GM23338 (cell line): ENCODE data around the gene WFS1. TPM values are rescaled to one million over a fixed set of nuclear protein-coding genes. Genes with fewer than 3 reads are reported as not detected.

Experiments used
- ATAC-seq: fragments of 200-7000 bp; cut with Tn5 transposase; 3 replicates; pipeline ENCODE4 v1.9.1; 2020
- DNase-seq: peaks from one replicate; pipeline ENCODE4 v3.0.0-alpha.2; 2015; ENCODE audit warnings: low spot score
- H2AFZ ChIP-seq: fragments of 200-600 bp; sonication (generic); 2 replicates; pipeline ENCODE4 v1.8.0; 2016; ENCODE audit warnings: antibody characterized with exemption, mild to moderate bottlenecking, moderate library complexity
- H3F3A ChIP-seq: fragments of 200-600 bp; sonication (generic); replicated peaks from 2 replicates; pipeline ENCODE4 v1.8.0; 2017; ENCODE audit warnings: antibody characterized with exemption, mixed run types, low read depth
- H3K27ac ChIP-seq: fragments of 200-600 bp; sonication (generic); 2 replicates; pipeline ENCODE4 v1.6.1; 2016; ENCODE audit warnings: low read depth
- H3K27me3 ChIP-seq: fragments of 200-600 bp; sonication (generic); 2 replicates; pipeline ENCODE4 v1.8.0; 2016; ENCODE audit warnings: mild to moderate bottlenecking, mixed run types, moderate library complexity; ENCODE audit not compliant: insufficient read depth
- H3K36me3 ChIP-seq: fragments of 200-600 bp; sonication (generic); 2 replicates; pipeline ENCODE4 v1.8.0; 2016; ENCODE audit warnings: mild to moderate bottlenecking; ENCODE audit not compliant: insufficient read depth
- H3K4me1 ChIP-seq: fragments of 200-600 bp; sonication (generic); 2 replicates; pipeline ENCODE4 v1.8.0; 2016; ENCODE audit warnings: mild to moderate bottlenecking, moderate library complexity; ENCODE audit not compliant: insufficient read depth
- H3K4me2 ChIP-seq: fragments of 200-600 bp; sonication (generic); 2 replicates; pipeline ENCODE4 v1.7.1; 2017; ENCODE audit warnings: mixed run types
- H3K4me3 ChIP-seq: fragments of 200-600 bp; sonication (generic); 2 replicates; pipeline ENCODE4 v1.6.1; 2016; ENCODE audit warnings: mixed run types
- H3K79me2 ChIP-seq: fragments of 200-600 bp; sonication (generic); replicated peaks from 2 replicates; pipeline ENCODE4 v1.8.0; 2017; ENCODE audit warnings: mild to moderate bottlenecking; ENCODE audit not compliant: insufficient read depth
- H3K9me2 ChIP-seq: fragments of 200-600 bp; sonication (generic); 2 replicates; pipeline ENCODE4 v1.8.0; 2017; ENCODE audit not compliant: insufficient read depth
- H4K20me1 ChIP-seq: fragments of 200-600 bp; sonication (generic); replicated peaks from 2 replicates; pipeline ENCODE4 v1.8.0; 2017; ENCODE audit warnings: mild to moderate bottlenecking; ENCODE audit not compliant: insufficient read depth
- H3K27ac Mint-ChIP-seq: 2 replicates; pipeline ENCODE4 v1.8.0; 2020; ENCODE audit warnings: inconsistent platforms, mild to moderate bottlenecking, moderate library complexity, mixed read lengths
- H3K27me3 Mint-ChIP-seq: 3 replicates; pipeline ENCODE4 v1.8.0; 2022; ENCODE audit warnings: low read depth, mild to moderate bottlenecking, moderate library complexity, mixed read lengths, inconsistent platforms; ENCODE audit not compliant: insufficient read depth, poor library complexity
- H3K36me3 Mint-ChIP-seq: 3 replicates; pipeline ENCODE4 v1.8.0; 2021; ENCODE audit warnings: low read depth, mild to moderate bottlenecking, inconsistent platforms, moderate library complexity, mixed read lengths
- H3K4me1 Mint-ChIP-seq: 3 replicates; pipeline ENCODE4 v1.8.0; 2020; ENCODE audit warnings: mild to moderate bottlenecking, inconsistent platforms, mixed read lengths
- H3K4me3 Mint-ChIP-seq: 3 replicates; pipeline ENCODE4 v1.8.0; 2021; ENCODE audit warnings: moderate library complexity, mild to moderate bottlenecking, inconsistent platforms, mixed read lengths
- H3K9me3 Mint-ChIP-seq: 3 replicates; pipeline ENCODE4 v1.8.0; 2020; ENCODE audit warnings: moderate library complexity, mild to moderate bottlenecking, inconsistent platforms, mixed read lengths
- CTCF ChIP-seq, 2 experiments: fragments of 200-600 bp in 1 of 2; sonication (generic) in 1 of 2; conservative IDR thresholded peaks; 2 replicates each; pipeline versions ENCODE4 v1.5.1 to v1.6.1; 2016 to 2017; ENCODE audit warnings: antibody characterized with exemption in 2 of 2, low read depth in 2 of 2, mild to moderate bottlenecking in 2 of 2, moderate library complexity in 1 of 2
- REST ChIP-seq: IDR thresholded peaks from one replicate; pipeline ENCODE4 v1.6.1; 2018; ENCODE audit warnings: antibody characterized with exemption; ENCODE audit not compliant: unreplicated experiment
- STAT1 ChIP-seq: IDR thresholded peaks from one replicate; pipeline ENCODE4 v1.6.1; 2016; ENCODE audit warnings: antibody characterized with exemption; ENCODE audit not compliant: unreplicated experiment
- ZNF114 ChIP-seq: fragments of 250-450 bp; sonication (Bioruptor Pico); IDR thresholded peaks from 2 replicates; pipeline ENCODE4 v1.5.0; 2020; ENCODE audit warnings: mild to moderate bottlenecking, moderate library complexity
- polyA plus RNA-seq: library from polyadenylated mRNA; unstranded; fragments of >200 nt; fragmentation: Nextera tagmentation; extraction: Ambion mirVana; gene quantifications from 2 replicates; pipeline ENCODE4 v1.2.1, GENCODE V29; 2016
- total RNA-seq: library from RNA; depleted of rRNA; stranded (reverse); fragments of >200 nt; shearing (Covaris generic); gene quantifications from 2 replicates; pipeline ENCODE4 v1.2.3, GENCODE V29; 2014

The WFS1 gene
- total and polyA plus RNA-seq, 2 experiments from 2014 or later, result 24.7 to 45.4 TPM

- Histone ChIP-seq H3K9me2 (no peaks in the 10 kb centered on the region), H3K79me2 (no peaks in the 10 kb centered on the region), H3K36me3 (no peaks in the 10 kb centered on the region), H3F3A (no peaks in the 10 kb centered on the region), H3K27me3 (no peaks in the 10 kb centered on the region), H3K27ac (no peak overlapping the region), H3K4me3 (no peak overlapping the region), H3K4me2 (no peak overlapping the region), H2AFZ (no peak overlapping the region), H3K4me1 (no peaks in the 10 kb centered on the region), H4K20me1 (no peaks in the 10 kb centered on the region)
- TF ChIP-seq CTCF (conservative IDR thresholded peaks at IDR 0.05; ENCODE audit: low read depth in 2 of 2), result no peak
- TF ChIP-seq STAT1, result no peak
- TF ChIP-seq ZNF114 (CRISPR knock-in tag), result no peak
- DNase-seq, result no peak
- no peak; the same call in 2 of the 3 replicates for ATAC-seq
- Mint-ChIP-seq H3K9me3 (peaks cover 2% of the 10 kb centered on the region; the same call in 1 of the 3 replicates), H3K4me3 (no peak overlapping the region; the same call in 2 of the 3 replicates), H3K27me3 (peaks cover 13% of the 10 kb centered on the region), H3K4me1 (peaks cover 6% of the 10 kb centered on the region; the same call in 2 of the 3 replicates), H3K27ac (no peak overlapping the region), H3K36me3 (0 out of 3 replicates have a peak, but pooled peaks cover under 1% of the 10 kb centered on the region)
Measured at GRCh38 chr4:6325788-6326290, 56.2 kb downstream of the WFS1 start.

- H3K36me3 Mint-ChIP-seq, result 0 out of 3 replicates have a peak, but pooled peaks cover 4% of the 10 kb centered on the region
- Histone ChIP-seq H3K27ac (no peak overlapping the region), H3K79me2 (no peaks in the 10 kb centered on the region), H2AFZ (no peak overlapping the region), H3K4me3 (no peak overlapping the region), H3K4me2 (no peak overlapping the region), H3K4me1 (no peaks in the 10 kb centered on the region), H4K20me1 (no peaks in the 10 kb centered on the region), H3K36me3 (no peaks in the 10 kb centered on the region), H3F3A (no peaks in the 10 kb centered on the region), H3K27me3 (no peaks in the 10 kb centered on the region), H3K9me2 (no peaks in the 10 kb centered on the region)
- ATAC-seq (no peak), DNase-seq (no peak)
- TF ChIP-seq REST (no peak), ZNF114 (CRISPR knock-in tag) (no peak)
- H3K9me3 Mint-ChIP-seq, result peaks cover 8% of the 10 kb centered on the region; the same call in 2 of the 3 replicates
- H3K27ac Mint-ChIP-seq, result no peak overlapping the region
- H3K4me1 Mint-ChIP-seq, result peaks cover 6% of the 10 kb centered on the region; the same call in 2 of the 3 replicates
- peaks cover 19% of the 10 kb centered on the region for H3K27me3 Mint-ChIP-seq
- H3K4me3 Mint-ChIP-seq, result no peak overlapping the region; the same call in 2 of the 3 replicates
Measured at GRCh38 chr4:6326312-6327060, 56.8 kb downstream of the WFS1 start.
